OCI-LY7 (cell line): ENCODE results near the gene PRRT4.

Experiments used
- EZH2phosphoT487 ChIP-seq: fragments of 200-600 bp; sonication (generic); IDR thresholded peaks from 2 replicates; pipeline ENCODE4 v1.6.1; 2018; ENCODE audit warnings: low read depth, borderline replicate concordance, mild to moderate bottlenecking, mixed run types, antibody characterized with exemption, low read length, moderate library complexity, mixed read lengths
- TF ChIP-seq, protein P1 (sequence below): fragments of 200-600 bp; sonication (generic); conservative IDR thresholded peaks from 2 replicates; pipeline ENCODE4 v1.5.1; 2014; ENCODE audit warnings: mild to moderate bottlenecking, antibody characterized with exemption, low read length, moderate library complexity, mixed read lengths

DNA sequence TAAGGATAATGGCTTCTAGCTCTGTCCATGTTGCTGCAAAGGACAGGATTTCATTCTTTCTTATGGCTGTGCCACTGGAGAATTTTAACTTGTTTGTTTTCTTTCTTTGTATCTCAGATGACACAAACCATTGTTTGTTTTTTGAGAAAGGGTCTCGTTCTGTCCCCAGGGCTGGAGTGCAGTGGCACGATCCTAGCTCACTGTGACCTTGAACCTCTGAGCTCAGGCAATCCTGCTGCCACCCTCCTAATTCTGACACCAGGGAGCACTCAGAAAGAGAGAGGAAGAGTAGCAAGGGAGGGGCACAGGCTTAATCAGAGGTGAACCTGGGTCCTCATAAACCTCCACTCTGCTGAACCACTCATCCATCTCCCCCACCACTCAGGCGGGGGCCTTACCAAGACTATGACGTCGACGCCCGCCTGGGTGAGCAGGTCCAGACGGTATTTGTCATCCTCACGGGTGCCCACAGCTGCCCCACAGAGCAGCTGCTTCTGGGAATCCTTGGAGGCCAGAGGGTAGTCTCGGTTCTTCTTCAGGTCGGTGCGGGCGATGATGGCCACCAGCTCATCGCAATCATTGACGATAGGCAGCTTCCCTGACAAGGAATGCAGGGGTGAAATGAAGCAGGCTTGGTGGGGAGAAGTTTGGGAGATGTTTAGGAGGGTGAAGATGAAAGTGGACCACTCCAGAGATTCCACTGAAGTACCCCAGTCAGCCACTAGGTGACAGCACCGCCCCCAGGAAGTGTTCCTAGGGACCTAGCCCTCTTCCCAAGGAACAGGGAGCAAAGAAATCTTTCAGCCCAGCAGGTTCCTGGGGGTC lies 36.7 kb upstream of the PRRT4 start:
- TF ChIP-seq EZH2phosphoT487 = no peak
- TF ChIP-seq, protein P1, sequence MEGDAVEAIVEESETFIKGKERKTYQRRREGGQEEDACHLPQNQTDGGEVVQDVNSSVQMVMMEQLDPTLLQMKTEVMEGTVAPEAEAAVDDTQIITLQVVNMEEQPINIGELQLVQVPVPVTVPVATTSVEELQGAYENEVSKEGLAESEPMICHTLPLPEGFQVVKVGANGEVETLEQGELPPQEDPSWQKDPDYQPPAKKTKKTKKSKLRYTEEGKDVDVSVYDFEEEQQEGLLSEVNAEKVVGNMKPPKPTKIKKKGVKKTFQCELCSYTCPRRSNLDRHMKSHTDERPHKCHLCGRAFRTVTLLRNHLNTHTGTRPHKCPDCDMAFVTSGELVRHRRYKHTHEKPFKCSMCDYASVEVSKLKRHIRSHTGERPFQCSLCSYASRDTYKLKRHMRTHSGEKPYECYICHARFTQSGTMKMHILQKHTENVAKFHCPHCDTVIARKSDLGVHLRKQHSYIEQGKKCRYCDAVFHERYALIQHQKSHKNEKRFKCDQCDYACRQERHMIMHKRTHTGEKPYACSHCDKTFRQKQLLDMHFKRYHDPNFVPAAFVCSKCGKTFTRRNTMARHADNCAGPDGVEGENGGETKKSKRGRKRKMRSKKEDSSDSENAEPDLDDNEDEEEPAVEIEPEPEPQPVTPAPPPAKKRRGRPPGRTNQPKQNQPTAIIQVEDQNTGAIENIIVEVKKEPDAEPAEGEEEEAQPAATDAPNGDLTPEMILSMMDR = peak; percentile 94
